Effector CD8-positive, alpha-beta T cell (primary cell): ENCODE measurements around the gene PGLYRP2.
A peak's percentile ranks its signal among the peaks of the same experiment; 100 is the strongest.

Experiments
- DNase-seq: peaks from one replicate; lab custom pipeline; 2025; lab: John Stamatoyannopoulos, UW

PGLYRP2 gene

DNA sequence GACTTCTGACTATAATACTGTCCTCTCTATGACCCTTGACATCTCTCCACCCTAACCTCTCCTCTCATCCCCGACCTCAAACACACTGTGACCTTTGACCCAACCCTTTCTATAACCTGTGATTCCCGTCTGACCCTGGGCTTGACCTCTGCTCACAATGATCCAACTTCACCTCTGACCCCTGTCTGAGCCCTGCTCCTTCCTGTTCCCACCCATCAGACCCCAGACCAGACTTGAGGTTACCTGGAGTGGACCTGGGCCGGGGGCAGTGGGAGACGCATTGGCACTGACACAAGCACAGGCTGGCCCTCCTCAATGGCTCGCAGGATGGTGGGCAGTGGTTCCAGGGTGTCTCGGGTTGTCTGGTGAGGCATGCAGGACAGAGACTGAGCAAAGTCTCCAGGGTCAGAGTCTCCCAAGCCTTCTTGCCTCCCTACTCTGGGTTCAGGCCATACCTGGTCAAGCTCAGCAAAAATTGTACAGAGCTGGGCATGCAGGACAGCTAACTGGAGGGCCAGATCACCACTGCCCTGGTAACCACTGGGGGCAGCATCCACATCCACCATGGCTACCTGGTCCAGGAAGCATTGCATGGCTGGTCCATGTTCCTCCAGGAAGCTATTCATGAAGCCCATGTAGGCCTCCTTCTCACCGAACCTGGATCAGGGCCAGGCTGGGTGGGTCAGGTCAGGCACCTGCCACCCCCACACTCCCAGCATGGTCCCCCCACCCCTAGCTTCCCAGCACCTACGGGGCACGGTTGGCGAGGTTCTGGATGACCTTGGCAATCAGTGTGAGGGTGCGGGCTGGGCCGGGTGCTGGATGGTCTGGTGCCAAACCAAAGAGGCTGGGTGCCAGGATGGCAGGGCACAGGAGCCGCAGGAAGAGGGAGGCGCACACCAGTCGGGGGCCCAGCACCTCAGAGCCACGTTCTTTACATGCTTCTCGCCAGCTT, 25.1 kb downstream of the PGLYRP2 start:
- no peak for DNase-seq

DNA sequence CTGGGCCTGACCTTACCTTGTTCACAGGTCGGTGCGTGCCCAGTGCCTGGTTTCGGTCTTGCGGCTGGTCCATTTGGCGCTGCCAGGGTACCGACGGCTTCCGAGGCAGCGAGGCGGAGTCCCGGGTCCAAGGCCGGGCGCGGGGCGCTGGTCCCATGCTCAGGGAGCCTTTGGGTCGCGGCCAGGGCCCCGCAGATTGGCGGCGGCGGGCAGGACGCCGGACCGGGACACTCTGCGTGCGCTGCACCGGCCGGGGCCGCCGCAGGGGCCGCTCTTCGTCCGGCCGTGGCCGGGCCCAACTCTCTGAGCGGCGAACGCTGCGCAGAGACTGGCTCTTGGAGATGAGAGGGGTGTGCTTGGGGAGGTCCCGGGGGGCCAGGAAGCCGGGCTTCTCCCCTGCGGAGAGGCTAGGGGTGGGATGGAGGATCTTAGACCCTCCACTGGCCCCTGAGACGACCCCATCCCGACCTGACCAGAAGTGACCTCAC, 26.2 kb downstream of the PGLYRP2 start:
- DNase-seq: no peak

DNA sequence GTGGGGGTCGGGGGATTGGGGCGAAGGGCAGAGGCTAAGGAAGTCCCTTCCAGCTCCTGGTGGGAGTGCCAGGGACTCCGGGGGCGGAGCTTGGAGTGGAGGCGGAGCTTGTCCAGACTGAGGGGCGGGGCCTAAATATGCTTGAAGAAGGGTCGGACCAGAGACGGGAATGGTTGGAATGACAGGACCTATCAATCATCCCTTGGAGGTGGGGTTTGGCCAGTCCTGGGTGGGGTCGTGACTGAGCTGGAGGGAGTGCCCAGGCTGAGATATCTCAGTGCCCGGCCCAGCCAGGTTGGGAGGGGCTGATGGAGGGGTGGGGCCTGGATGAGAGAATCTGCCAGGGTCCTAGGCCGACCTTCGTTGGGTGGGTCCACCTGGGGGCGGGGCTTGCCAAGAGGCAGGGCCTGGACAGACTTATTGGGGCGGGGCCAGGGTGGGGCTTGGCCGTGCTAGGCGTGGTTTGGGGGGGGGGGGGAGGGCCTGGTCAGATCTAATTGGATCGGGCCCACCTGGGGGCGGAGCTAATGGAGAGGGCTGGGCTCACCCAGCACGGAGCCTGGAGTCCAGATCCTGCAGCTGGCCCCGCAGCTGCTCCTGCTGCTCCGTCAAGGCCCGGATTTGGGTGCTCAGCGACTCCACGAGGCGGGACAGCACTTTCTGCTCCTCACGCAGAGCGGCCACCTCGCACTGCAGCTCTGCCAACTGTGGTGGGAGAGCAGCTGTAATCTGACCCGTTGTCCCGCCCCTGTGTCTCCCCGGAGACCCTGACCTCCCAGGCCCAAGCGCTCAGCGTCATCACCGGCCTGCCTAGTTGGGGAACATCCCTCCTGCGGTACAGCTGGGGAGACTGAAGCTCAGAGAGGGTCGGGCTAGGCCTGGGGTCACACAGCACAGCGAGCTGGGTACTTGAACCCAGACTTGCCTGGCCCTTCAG, 26.9 kb downstream of the PGLYRP2 start:
- no peak for DNase-seq

DNA sequence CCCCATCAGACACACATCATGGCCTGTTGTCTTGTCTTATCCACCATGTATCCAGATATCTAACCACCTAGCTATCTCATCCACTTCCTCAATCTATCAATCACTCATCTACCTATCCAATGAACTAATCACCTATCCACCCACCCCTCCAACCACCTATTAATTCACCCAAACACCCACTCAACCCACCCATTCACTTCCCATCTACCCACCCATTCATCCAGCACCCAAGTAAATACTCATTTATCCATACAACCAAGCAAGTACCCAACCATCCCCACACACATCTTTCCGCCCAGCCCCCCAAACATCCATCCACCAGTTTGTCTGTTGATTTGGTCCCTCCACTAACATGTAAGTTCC, 28.8 kb downstream of the PGLYRP2 start:
- no peak for DNase-seq

DNA sequence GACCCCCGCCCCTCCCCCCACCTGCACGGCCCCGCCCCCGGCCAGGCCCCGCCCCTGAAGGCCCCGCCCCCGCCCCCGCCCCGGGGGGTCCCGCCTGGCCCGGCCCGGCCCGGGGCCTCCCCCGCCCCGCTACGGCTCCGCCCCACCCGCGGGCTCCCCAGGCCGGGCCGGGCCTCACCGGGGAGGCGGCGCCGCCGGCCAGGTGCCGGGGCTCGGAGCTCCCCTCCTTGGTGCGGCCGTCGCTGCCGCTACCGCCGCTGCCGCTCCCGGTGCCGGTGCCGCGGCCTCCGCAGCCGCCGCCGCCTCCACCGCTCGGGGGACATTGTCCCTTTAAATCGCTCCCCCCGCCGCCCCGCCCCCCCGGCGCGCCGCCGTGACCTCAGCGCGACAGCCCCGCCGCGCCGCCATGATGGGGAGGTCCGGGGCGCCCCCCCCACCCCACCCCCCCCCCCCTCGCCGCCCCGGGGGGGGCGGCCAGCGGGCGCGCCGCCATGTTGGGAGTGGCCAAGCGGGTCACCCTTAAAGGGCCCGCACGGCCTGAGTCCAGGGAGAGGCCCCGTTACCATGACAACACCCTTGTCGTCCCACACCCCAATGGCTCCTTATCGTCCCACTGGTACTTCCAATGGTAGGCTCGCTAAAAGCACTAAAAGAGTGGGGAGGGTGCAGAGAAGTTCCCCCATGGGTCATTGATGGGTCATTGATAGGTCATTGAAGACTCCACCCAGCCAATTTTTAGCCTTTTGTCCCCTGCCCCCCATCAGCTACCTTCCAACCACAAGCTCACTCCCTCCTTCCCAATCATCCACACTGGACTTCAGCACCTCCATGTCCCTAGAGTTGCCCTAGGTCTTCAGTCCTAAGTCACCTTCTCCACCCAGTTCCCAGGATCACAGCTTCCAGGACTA, 29.4 kb downstream of the PGLYRP2 start, which contains the start of gene WIZ:
Gene WIZ, minus strand, starts transcription at position 337 of the 908 bp plus-strand sequence. CDS start 1,649 bp downstream, outside the sequence.
- DNase-seq: peak; percentile 70

DNA sequence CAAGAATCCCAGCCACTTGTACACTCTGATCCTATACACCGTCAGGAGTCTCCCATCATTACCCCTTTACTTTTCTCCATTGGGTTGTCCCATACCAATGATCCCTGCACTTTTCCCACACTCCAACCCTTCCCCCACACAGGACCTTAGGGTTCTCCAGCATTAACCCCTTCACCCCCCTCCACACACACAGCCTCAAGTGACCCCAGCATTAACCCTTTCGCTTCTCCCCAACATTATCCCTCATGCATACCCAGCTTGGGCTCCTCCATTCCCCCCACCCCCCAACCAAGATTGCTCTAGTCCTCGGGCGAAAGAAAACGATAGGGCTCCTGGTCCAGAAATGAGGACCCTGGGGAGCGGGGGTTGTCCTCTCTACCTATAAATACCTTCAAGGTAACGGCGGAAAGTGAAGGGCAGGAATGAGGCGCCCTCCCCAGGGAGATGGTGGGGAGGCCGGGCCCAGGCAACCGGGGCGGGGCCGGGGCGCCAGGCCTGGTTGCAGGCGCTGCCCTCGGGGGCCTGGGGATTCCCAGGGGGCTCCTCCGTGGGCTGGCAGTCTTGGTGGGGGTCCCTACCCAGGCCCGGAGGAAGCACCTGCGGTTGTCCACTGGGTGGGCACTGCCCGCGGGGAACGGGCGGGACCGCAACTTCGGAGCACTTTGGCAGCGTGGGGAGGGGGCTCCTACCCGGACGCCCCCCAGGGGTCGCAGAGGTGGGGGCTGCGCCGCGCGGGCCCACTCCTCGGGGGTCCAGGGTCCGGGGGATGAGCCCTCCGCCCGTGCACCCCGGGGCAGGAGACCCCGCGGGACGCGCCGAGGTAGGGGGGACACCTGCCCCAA, 30.3 kb downstream of the PGLYRP2 start:
- no peak for DNase-seq

DNA sequence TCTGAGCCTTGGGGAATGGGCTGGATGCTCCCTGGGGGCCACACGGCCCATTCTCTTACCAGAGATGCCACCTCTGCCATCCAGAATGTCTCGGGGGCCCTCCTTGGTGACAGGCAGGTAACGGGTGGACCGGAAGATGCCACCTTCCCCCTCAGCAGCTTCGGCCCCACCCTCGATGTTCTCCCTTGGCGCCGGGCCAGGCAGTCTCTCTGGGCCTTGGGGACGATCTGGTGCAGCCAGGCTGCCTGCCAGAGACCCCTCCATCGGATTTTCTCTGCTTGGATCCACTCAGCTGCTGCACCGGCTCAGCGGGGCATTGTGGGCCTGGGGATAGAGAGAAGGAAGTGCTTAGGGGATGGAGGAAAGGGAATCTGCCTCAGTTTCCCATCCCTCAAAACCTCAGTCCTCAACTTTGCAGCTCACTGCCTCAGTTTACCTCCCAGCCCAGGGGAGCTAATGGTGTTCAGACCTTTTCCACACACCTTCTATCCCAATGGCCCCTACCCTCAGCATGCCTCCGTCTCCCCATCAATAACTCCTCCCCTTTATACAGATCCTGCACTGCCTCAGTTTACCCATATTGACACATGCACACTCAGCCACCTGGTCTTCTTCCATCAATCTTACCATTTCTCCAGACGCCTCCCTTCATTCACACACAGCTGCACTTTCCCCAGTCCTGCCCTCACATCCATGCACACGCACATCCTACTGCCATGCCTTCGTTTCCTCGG, 31.1 kb downstream of the PGLYRP2 start:
- no peak for DNase-seq

DNA sequence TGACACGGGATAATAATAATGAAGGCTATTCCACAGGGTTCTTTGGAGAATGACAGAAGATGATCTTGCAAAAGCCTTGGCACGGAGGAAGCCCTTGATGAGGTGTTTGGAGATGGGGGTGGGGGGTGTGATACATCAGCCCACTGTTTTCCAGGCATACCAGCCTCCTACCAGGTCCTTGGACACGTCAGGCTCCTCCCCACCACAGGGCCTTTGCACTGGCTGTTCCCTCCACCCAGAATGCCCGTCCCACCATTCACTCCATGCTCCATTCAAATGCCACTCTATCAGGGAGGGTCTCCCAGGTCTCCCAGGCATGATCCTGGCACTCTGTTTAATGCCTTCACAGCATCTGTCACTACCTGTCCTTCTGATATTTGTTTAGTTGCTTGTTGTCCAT, 32.2 kb downstream of the PGLYRP2 start:
- DNase-seq: no peak

DNA sequence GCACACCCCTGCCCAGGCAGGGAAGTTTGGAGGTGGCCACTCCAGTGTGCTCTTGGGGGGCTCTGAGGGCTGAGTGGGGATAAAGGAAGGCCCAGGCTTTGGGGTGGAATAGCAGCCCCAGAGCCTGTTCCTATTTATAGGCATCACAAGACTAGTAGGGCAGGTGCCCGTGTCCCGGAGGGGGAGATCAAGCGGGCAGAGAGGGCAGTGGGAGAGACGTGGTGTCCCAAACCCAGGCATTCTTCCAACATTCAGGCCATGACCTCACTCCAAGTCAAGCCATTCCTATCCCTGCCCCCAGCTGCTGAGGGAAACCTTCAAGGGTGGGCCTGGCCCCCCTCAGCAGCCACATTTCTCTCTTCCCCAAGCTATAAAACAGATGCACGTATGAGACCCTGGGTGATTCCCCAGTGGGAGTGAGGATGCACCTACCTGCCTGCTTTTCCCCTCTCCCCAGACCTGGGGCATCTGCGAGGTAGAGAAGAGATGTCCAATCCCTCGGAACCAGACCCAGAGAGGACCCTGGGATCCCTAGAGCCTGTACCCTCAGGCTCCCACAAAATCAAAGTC, 33.4 kb downstream of the PGLYRP2 start:
- no peak for DNase-seq

DNA sequence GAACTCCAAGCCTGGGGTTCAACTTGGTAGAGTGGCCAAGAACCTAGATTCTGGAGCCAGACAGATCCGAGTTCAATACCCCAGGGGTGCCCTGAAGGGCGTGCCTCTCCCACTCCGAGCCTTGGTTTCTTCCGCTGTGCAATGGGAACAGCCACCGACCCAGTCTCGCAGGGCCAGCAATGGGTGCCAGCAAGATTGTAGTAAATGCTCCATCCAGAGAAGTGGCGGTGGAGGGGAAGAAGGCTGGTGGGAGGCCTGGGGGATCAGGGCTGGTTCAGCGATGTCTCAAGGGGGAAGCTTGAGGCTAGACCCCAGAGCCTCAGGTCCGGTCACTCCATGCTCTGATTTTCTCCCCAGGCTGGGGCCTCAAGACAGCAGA, 34.1 kb downstream of the PGLYRP2 start:
- DNase-seq: no peak

DNA sequence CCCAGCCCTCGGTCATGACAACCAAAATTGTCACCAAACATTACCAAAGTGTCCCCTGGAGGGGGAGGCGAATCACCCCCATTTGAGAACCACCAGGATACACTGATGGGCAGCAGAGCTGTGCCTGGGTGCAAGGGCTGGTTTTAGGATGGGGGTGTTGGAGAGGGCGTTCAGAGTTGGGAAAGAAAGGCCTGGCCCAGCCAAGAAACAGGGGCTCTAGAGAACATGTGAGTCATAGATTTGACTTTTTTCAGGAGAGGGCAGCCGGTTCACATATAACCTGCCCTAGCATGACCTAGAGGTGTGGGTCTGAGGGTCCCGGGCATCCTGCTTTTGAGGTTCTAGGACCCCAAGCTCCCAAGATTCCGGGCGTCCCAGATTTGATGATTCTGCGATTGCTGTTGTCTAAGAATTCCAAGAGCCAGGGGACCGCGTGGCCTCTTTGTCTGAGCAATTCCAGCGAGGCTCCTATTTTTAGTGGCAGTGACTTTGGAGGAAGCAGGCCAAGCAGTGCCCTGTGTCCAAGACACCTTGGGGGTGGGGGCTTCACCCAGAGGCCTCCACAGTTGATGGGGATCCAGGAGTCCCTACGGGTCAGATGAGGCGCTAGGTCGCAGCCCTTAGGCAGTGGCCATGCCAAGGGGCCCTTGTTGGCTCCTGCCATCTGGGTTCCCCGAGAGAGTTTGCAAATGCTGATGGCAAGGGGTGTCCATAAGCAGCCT, 34.6 kb downstream of the PGLYRP2 start:
- no peak for DNase-seq

DNA sequence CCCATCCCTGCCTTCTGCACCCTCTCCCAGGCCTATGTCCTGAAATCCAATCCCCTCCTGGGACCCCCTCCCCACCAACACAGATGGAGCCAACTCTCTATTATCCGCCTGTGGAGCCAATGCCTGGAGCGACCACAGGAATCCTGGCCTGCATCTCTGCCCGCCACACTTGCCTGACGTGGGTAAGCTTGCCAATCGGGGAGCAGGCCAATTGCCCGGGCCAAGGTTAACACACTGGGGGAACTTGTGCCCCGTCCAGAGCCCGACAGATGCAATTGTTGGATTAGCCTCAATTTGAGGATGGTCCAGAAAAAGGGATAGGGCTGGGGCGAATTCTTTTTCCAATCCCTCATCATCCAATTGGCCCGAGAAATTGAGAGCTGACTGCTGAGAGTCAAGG, 35.5 kb downstream of the PGLYRP2 start:
- no peak for DNase-seq

DNA sequence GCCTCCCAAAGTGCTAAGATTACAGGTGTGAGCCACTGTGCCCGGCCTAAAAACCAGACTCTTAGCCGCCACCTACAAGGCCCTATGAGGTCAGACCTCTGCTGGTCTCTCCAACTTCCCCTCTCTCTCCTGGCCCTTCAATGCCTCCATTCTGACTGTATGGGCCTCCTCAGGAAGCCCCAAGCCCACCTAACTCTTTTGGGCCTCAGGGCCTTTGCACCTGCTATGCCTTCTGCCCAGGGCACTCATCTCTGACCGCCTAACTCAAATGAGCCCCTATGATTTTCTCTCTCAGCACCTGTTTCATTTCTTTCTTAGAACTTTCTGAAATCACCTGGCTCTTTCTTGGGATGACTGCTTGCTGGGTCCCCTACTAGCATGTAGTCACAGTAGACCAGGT, 36.0 kb downstream of the PGLYRP2 start:
- DNase-seq: no peak

DNA sequence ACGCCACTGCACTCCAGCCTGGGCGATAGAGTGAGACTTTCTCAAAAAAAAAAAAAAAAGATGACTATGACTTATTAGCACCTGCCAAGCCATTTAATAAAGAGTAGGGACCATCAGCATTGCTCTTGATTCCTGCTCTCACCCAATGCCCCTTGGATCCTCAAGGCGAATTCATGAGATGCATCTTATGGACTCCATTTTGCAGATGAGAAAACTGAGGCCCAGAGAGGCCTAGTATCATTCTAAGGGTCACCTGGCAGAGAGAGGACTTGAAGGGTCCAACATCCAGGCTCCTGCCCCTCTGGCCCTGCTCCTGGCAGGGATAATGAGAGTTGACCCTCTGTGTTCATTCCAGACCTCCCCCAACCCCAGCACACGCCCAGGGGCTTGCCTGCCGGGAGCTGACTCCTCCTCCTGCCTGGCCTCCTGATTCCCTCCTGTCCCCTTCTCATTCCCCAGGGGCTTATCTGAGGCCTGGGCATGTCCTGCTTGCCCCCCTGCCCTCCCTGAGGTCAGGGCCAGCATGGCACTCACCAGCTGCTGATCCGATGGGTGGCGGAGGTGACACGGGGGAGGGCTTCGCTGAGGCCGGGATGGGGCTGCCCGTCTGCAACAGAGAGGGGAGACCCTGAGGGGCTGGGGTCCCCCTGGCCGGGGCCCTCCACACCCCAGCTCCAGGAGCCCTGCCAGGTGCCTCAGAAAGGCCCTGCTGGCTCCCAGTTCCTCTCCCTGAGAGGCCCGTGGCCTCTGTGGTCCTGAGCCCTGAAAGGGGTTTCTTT, 37.0 kb downstream of the PGLYRP2 start:
- no peak for DNase-seq

DNA sequence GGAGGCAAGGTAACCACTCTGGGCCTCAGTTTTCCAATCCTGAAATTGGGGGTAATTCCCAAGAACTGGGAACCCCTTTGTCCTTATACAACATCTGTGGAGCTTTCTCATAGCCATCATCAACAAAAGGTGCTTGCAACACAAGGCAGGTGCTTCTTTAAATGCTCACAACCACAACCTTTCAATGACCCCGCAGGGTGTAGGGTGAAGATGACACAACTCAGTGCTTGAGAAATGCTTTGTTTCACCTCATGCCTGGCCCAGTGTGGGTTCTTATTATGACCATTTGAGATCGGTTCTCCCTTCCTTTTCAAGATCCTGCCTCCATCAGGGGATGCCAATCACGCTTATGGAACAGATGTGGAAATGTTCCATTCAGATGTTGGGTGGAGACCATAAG, 38.0 kb downstream of the PGLYRP2 start:
- no peak for DNase-seq

DNA sequence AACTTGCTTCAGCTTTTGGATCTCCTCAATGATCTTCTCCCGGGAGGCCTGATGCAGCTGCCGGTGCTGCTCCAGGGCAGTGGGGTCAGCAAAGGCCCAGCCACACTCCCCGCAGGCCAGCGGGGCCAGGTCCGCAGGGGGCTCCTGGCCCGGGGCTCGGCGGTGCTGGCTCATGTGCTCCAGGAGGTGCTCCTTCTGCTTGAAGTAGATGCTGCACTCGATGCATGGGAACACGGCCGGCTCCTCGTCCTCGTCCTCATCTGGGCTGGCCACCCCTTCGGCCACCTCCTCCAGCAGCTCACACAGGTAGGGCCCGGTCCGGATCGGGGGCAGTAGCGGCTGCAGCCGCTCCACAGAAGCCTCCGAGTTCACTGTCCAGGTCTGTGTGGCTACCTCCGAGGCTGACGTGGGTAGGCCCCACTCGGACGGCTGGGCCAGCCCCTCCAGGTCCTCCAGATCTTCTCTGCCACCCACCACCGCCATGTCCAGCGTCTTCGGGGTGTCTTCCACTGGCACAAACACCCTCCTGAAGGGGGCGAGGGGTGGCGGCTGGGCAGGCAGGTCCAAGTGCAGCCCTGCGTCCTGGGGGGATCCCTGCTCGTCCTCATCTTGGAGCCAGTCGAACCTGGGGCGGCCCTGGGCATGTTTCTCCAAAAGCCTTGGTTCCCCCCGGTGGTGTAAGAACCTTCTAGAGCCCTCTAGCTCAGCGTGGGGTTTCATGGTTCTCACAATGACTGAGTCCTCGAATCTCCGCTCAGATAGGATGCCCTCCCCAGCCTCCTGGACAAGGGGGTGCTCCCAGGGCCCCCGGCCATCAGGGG, 39.3 kb downstream of the PGLYRP2 start:
- DNase-seq: no peak
